ENCODE data around the gene ETAA1.

ETAA1 gene

GRCh38 chr2:67437114-67437513 lies 40.0 kb downstream of the ETAA1 start:
- DNase-seq (ENCODE audit: low spot score) = no peak

- DNase-seq (ENCODE audit: low spot score) = no peak
These were observed 41.2 kb downstream of the ETAA1 start for GRCh38 chr2:67438337-67438736.

- no peak for DNase-seq (ENCODE audit: low spot score)
These were observed 48.6 kb downstream of the ETAA1 start for GRCh38 chr2:67445652-67446268.

- no peak for DNase-seq (ENCODE audit: low spot score)
These were observed 49.4 kb downstream of the ETAA1 start for GRCh38 chr2:67446491-67446911.

- DNase-seq (ENCODE audit: low spot score) = no peak
These were observed 51.5 kb downstream of the ETAA1 start for GRCh38 chr2:67448648-67449047.

- peak; percentile 33 for DNase-seq (ENCODE audit: low spot score)
These were observed 54.1 kb downstream of the ETAA1 start for GRCh38 chr2:67451086-67451832.

GRCh38 chr2:67453310-67453709 lies 56.2 kb downstream of the ETAA1 start:
- DNase-seq (ENCODE audit: low spot score) = no peak

- DNase-seq (ENCODE audit: low spot score) = no peak
These were observed 58.3 kb downstream of the ETAA1 start for GRCh38 chr2:67455219-67456142.

GRCh38 chr2:67456428-67456827 lies 59.3 kb downstream of the ETAA1 start:
- DNase-seq (ENCODE audit: low spot score) = no peak

- no peak for DNase-seq (ENCODE audit: low spot score)
These were observed 60.6 kb downstream of the ETAA1 start for GRCh38 chr2:67457699-67458098.

- no peak for DNase-seq (ENCODE audit: low spot score)
These were observed 62.6 kb downstream of the ETAA1 start for GRCh38 chr2:67459761-67460160.

Measured in AG08396 (cell line).